ENCODE results near the gene RCC1.
A peak's percentile ranks its signal among the peaks of the same experiment; 100 is the strongest.
"Not testable (repeated sequence)": the region's sequence is repeated elsewhere in the genome, so short reads cannot be mapped to it uniquely, and the experiment has no call there.

RCC1 gene, protein sequence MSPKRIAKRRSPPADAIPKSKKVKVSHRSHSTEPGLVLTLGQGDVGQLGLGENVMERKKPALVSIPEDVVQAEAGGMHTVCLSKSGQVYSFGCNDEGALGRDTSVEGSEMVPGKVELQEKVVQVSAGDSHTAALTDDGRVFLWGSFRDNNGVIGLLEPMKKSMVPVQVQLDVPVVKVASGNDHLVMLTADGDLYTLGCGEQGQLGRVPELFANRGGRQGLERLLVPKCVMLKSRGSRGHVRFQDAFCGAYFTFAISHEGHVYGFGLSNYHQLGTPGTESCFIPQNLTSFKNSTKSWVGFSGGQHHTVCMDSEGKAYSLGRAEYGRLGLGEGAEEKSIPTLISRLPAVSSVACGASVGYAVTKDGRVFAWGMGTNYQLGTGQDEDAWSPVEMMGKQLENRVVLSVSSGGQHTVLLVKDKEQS

DNA sequence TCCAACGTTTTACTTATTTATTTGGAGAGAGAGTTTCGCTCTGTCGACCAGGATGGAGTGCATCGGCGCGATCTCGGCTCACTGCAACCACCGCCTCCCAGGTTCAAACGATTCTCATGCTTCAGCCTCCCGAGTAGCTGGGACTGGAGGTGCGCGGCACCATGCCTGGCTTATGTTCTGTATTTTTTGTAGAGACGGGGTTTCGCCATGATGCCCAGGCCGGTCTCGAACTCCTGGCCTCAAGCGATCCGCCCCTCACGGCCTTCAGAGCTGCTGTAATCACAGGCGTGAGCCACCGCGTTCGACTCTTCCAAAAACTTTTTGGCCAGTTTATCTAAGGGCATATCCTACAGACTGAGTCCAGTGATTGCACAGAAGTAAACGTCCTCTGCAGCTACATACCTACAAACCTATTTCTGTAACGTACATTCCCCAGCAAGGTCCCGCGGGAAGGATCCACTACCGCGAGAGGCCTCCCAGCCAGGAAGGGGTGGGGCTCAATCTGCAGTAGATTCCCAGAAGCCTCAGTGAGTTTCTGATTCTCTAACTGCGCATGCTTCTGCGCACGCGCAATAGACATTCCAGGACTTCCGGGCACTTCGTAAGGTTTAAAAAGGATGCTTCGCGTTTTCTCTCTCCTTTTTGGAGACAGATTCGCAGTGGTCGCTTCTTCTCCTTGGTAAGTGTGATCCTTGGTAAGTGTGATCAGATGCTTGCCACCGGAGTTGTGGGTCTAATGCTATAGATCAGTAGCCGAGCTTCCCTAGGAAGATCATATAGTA is at the start of gene RCC1:
RCC1 (plus strand) TSS at position 638 of the 782 bp plus-strand sequence. CDS start 23,824 bp downstream, outside the sequence.
- DNase-seq, result peak; percentile 99

DNA sequence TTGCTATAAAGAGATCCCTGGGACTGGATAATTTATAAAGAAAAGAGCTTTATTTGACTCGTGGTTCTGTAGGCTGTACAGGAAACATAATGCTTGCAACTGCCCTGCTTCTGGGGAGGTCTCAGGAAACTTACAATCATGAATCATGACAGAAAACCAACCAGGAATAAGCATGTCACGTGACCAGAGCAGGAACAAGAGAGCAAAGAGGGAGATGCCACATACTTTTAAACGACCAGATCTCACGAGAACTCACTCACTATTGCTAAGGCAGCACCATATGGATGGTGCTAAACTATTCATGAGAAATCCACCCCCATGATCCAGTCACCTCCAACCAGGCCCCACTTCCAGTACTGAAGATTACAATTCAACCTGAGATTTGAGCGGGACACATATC is 49.8 kb upstream of the RCC1 start:
- no peak for DNase-seq

GRCh38 chr1:28457678-28458077 is 48.2 kb upstream of the RCC1 start:
- DNase-seq, result no peak

- DNase-seq, result no peak
Measured at GRCh38 chr1:28458237-28459228, 47.3 kb upstream of the RCC1 start.

GRCh38 chr1:28466226-28466778 is 39.5 kb upstream of the RCC1 start:
- DNase-seq, result no peak

DNA sequence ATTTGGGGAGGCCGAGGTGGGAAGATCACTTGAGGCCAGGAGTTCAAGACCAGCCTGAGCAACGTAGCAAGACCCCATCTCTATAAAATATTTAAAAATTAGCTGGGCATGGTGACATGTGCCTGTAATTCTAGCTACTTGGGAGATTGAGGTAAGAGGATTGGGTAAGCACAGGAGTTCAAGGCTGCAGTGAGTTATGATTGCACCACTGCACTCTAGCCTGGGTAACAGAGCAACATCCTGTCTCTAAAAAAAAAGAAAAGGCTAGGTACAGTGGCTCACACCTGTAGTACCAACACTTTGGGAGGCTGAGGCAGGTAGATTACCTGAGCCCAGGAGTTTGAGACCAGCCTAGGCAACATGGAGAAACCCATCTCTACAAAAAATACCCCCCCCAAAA is 35.7 kb upstream of the RCC1 start:
- DNase-seq, result no peak

- DNase-seq, result not testable (repeated sequence)
Measured at GRCh38 chr1:28479497-28479896, 26.3 kb upstream of the RCC1 start.

- DNase-seq, result no peak
Measured at GRCh38 chr1:28480308-28480707, 25.5 kb upstream of the RCC1 start.

- no peak for DNase-seq
Measured at GRCh38 chr1:28482138-28482537, 23.7 kb upstream of the RCC1 start.

DNA sequence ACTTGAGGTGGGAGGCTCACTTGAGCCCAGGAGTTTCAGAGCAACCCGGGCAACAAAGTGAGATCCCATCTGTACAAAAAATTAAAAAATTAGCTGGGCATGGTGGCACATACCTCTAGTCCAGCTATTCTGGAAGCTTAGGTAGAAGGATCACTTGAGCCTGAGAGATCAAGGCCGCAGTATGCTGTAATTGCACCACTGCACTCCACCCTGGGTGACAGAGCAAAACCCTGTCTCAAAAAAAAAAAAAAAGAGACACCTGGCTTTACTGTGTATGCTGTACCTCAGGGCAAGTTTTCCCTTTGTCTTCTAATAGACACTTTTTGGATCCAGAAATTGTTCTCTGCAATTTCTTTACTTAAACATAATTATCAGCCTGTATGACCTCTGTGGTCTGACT is 23.1 kb upstream of the RCC1 start:
- no peak for DNase-seq

DNA sequence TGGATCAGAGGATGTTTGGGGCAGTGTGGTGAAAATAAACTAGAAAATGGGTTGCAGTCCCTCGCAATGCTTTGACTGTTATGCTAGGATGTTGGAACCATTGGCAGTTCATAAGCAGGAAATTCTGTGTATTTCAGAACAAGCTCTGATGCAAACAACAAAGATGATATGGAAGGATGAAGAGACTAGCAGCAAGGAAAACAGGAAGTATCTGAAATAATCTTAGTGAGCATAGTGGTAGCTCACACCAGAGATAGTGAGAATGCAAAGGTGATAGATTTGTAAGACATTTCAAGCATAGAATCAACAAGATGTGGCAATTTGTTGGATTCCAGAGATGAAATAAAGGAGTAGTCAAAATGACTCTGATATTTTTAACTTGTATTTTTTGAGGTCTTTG is 11.1 kb upstream of the RCC1 start:
- DNase-seq, result no peak

DNA sequence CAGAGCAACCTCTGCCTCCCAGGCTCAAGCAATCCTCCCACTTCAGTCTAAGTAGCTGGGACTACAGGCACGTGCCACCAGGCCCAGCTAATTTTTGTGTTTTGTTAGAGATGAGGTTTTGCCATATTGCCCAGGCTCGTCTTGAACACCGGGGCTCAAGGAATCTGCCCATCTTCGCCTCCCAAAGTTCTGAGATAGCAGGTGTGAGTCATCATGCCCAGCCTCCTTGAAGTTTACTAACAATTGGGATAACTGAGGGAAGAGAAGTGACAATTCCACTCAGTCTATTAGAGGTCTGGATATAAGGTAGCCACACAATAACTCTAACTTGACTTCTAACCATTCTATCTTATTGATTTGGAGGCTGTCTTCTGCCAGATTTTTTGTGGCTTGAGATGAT is 6.3 kb upstream of the RCC1 start:
- no peak for DNase-seq

- no peak for DNase-seq
Measured at GRCh38 chr1:28501925-28502324, 3.9 kb upstream of the RCC1 start.

- DNase-seq, result no peak
Measured at GRCh38 chr1:28503117-28503516, 2.7 kb upstream of the RCC1 start.

DNA sequence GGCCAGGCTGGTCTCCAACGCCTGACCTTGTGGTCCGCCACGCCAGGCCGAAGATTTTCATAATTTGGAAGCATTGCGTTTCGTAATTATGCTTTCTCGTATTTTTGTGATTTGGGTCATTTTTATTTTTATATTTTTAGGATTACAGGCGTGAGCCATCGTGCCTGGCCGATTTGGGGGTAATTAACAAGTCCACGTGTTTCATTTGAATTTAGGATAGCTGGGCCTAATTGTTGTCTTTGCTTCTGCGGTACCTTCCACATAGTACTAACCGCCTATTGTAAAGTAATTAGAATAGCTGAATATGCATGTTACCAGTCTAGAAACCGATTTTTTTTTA is 1.0 kb downstream of the RCC1 start:
- DNase-seq, result no peak

GRCh38 chr1:28507247-28507645 is 1.4 kb downstream of the RCC1 start:
- DNase-seq, result no peak

DNA sequence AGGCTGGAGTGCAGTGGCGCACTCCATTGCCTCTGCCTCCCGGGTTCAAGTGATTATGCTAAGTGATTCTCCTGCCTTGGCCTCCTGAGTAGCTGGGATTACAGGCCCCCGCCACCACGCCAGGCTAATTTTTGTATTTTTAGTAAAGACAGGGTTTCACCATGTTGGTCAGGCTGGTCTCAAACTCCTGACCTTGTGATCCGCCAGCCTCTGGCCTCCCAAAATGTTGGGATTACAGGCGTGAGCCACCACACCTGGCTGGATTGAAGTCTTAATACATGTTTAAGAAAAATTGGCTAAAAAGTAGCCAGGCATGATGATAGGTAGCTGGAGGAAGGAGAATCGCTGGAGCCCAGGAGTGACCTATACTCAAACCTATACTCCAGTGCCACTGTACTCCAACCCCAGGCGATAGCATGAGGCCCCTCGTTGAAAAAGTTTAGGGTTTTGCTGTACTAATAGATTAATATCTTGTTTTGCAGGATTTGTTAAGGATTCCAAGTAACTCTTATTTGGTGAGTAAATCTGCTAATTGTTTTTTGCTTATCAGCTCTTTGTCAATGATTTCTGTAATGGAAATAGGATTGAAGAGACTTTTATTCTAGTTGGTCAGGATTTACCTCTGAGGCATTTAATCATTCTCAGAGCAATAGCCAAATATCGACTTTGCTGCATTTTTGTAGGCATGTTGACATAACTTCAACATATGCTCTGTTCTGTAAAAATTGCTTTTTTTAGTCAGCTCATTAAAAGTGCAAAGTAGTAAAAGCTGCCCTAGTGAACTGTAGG is 2.0 kb downstream of the RCC1 start:
- no peak for DNase-seq

DNA sequence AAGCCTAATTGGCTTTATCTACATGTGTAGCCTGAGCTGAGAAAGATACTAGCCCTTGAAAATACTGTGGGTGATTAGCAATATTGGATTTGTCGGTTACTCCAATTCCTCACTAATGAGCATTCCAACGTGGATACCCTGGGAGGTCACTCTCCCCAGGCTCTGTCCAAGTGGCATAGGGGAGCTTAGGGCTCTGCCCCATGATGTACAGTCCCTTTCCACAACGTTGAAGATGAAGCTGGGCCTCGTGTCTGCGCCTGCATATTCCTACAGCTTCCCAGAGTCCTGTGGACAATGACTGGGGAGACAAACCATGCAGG is 2.6 kb downstream of the RCC1 start:
- no peak for DNase-seq

GRCh38 chr1:28509705-28510272 is 3.9 kb downstream of the RCC1 start:
- DNase-seq, result no peak

DNA sequence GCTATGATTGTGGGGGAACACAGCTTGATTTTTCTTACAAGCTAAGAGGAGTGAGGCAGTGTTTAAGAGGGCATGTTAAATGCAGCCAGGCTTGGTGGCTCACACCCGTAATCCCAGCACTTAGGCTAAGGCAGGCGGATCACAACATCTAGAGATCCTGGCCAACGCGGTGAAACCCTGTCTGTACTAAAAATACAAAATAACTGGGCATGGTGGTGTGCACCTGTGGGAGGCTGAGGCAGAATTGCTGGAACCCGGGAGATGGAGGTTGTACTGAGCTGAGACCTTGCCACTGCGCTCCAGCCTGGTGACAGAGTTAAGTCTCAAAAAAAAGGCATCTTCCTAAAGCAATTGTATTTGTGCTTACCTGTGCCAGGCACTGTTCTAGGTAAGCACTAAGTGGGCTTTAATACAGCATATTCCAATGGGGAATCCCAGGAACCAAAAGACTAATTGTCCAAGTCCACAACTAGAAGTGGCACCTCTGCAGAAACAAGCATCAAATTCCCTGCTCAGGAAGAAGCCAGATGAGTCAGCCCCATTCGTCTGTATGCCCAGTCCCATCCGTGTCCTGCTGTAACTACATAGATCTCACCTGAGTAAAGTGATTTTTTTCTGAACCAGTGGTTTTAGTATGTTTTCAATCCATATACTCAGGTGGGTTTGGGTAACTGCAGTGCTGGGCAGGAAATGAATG is 4.6 kb downstream of the RCC1 start:
- peak in 1 of 2 experiments; percentile 46 for DNase-seq

DNA sequence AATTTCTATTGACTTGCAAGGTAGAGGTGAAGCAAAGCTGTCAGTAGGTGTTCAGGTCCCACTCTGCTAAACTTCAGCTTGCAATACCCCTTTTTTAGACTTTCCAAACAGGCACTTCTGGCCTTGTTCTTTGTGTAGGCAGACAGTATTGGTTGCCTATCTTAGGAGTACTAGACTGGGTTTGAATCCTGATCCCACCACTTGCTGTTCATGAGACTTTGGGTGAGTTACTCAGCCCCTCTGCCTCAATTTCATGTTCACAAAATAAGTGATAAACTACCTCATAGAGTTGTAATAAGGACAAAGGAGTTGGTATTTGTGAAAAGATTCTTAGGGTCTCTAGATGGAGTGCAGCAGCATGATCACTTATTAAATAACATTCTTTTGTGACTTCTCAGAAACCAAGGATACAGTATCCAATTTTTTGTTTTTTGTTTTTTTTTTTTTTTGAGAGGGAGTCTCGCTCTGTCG is 5.2 kb downstream of the RCC1 start:
- no peak for DNase-seq
